HepG2 (cell line): ENCODE measurements around the gene PPP1R7. TPM values are rescaled to one million over a fixed set of nuclear protein-coding genes. Genes with fewer than 3 reads are reported as not detected.

Experiments used
- ETS1 ChIP-seq: sonication (generic); formaldehyde crosslinking; IDR thresholded peaks from 2 replicates; pipeline ENCODE4 v1.4.0; 2020; ENCODE audit warnings: missing genetic modification reagents
- NCOA1 ChIP-seq: sonication (generic); formaldehyde crosslinking; IDR thresholded peaks from 2 replicates; pipeline ENCODE4 v1.9.0; 2021; ENCODE audit warnings: missing genetic modification reagents
- PLSCR1 ChIP-seq: sonication (generic); formaldehyde crosslinking; IDR thresholded peaks from 2 replicates; pipeline ENCODE4 v1.5.0; 2020; ENCODE audit warnings: missing genetic modification reagents, mild to moderate bottlenecking, borderline replicate concordance
- TRIM24 ChIP-seq: sonication (generic); formaldehyde crosslinking; IDR thresholded peaks from 2 replicates; pipeline ENCODE4 v1.8.0; 2022; ENCODE audit warnings: mild to moderate bottlenecking, missing genetic modification reagents
- ZNF124 ChIP-seq: sonication (generic); formaldehyde crosslinking; IDR thresholded peaks from 2 replicates; pipeline ENCODE4 v1.4.0; 2020; ENCODE audit warnings: missing genetic modification reagents
- ZNF503 ChIP-seq: sonication (generic); formaldehyde crosslinking; IDR thresholded peaks from 2 replicates; pipeline ENCODE4 v1.4.0; 2020; ENCODE audit warnings: missing genetic modification reagents
- ZNF580 ChIP-seq: IDR thresholded peaks from 2 replicates; pipeline ENCODE4 v1.6.1; 2016; ENCODE audit warnings: low read depth, borderline replicate concordance
- ZNF609 ChIP-seq: sonication (generic); formaldehyde crosslinking; IDR thresholded peaks from 2 replicates; pipeline ENCODE4 v1.4.0; 2020; ENCODE audit warnings: mild to moderate bottlenecking, missing genetic modification reagents, borderline replicate concordance
- polyA plus RNA-seq, 8 experiments: library from polyadenylated mRNA; depleted of rRNA in 3 of 8; stranded (reverse) in 7 of 8; unstranded in 1 of 8; fragments of >200 nt; fragmentation: Illumina TruSeq in 4 of 8; extraction: Trizol in 4 of 8; gene quantifications; 2 replicates each; pipeline versions ENCODE4 v1.2.1 to v1.2.3, GENCODE V29; 2011 to 2016; ENCODE audit warnings: low read depth in 4 of 8, missing spikeins in 1 of 8, mixed read lengths in 1 of 8; ENCODE audit not compliant: insufficient read depth in 1 of 8
- total RNA-seq, 5 experiments: library from RNA; depleted of rRNA; stranded (reverse); fragments of >200 nt; fragmentation: Illumina TruSeq; extraction: Trizol; gene quantifications; 2 replicates each; pipeline ENCODE4 v1.2.3, GENCODE V29; 2016; ENCODE audit warnings: low read depth in 1 of 5

The PPP1R7 gene
- total and polyA plus RNA-seq, 2 of the 13 experiments (the other 11 are each of a cell fraction or from before 2014, with no cell fraction given) = 33.3 to 67.9 TPM

- TF ChIP-seq ZNF580 (CRISPR knock-in tag) = peak; percentile 76; the same call in 1 of the 2 replicates
- peak; percentile 90; the same call in 1 of the 2 replicates for TF ChIP-seq NCOA1 (CRISPR knock-in tag)
- TF ChIP-seq PLSCR1 (CRISPR knock-in tag) = 0 out of 2 replicates have a peak, but pooled peaks have one; percentile 86
- peak; percentile 80; the same call in 1 of the 2 replicates for TF ChIP-seq ZNF609 (CRISPR knock-in tag)
- TF ChIP-seq ZNF503 (CRISPR knock-in tag) = no peak
- TF ChIP-seq ZNF124 (CRISPR knock-in tag) = no peak
- no peak for TF ChIP-seq TRIM24 (CRISPR knock-in tag)
- TF ChIP-seq ETS1 = no peak
Observed at GRCh38 chr2:241217320-241218031, 67.2 kb downstream of the PPP1R7 start (continued).
